K562 (cell line): ENCODE data around the gene SSR2. TPM values are rescaled to one million over a fixed set of nuclear protein-coding genes. Genes with fewer than 3 reads are reported as not detected.

Experiments
- ATAC-seq: fragments of 200-7000 bp; cut with Tn5 transposase; 3 replicates; pipeline ENCODE4 v1.9.1; 2020; ENCODE audit warnings: moderate library complexity
- BruUV-seq: library from RNA; stranded (reverse); fragments of 400-500 nt; replicated peaks from 2 replicates; lab custom pipeline; 2021; lab: Mats Ljungman, UMichigan
- CTCF ChIA-PET: fragments of 300-600 bp; formaldehyde crosslinking; extraction: SDS; loops from one replicate; lab custom pipeline; 2021; ENCODE audit warnings: low intra/inter-chr PET ratio; lab: Yijun Ruan, JAX
- POLR2A ChIA-PET: fragments of 300-600, 350-650 bp; sonication (Branson Sonifier 250); formaldehyde crosslinking; extraction: SDS; loops from one replicate; lab custom pipeline; 2021; ENCODE audit warnings: antibody characterized with exemption, inconsistent platforms; lab: Yijun Ruan, JAX
- DNase-seq, 4 experiments: peaks; one replicate each; pipeline versions ENCODE4 v3.0.0 to v3.0.0-alpha.2; 2011 to 2018; ENCODE audit warnings: low spot score in 3 of 4, mixed read lengths in 3 of 4; ENCODE audit errors: extremely low read depth in 1 of 4
- FAIRE-seq: peaks from 2 replicates; lab custom pipeline; 2011; peaks lifted over from hg19 to GRCh38; lab: Jason Lieb, UNC
- H2AFZ ChIP-seq: 2 replicates; pipeline ENCODE4 v1.6.0; 2011; ENCODE audit warnings: low read depth, low read length, control low read depth, inconsistent platforms
- H3K27ac ChIP-seq: fragments of 200-600 bp; 3 replicates; pipeline ENCODE4 v1.8.0; 2011; ENCODE audit warnings: low read depth, mild to moderate bottlenecking, control low read depth, inconsistent platforms, low read length, moderate library complexity, mixed read lengths; ENCODE audit errors: extremely low read depth
- H3K27me3 ChIP-seq, 2 experiments: fragments of 300-600 bp in 1 of 2; 2 replicates in 1 of 2; 3 replicates in 1 of 2; pipeline versions ENCODE4 v1.6.0 to v1.8.0; 2011; ENCODE audit warnings: inconsistent platforms in 2 of 2, low read length in 2 of 2, mild to moderate bottlenecking in 1 of 2, mixed read lengths in 1 of 2, moderate library complexity in 1 of 2; ENCODE audit not compliant: control insufficient read depth in 2 of 2, insufficient read depth in 2 of 2
- H3K36me3 ChIP-seq: fragments of 300-600 bp; 3 replicates; pipeline ENCODE4 v1.8.0; 2011; ENCODE audit warnings: mild to moderate bottlenecking, low read length, inconsistent platforms; ENCODE audit not compliant: control insufficient read depth, insufficient read depth
- H3K4me1 ChIP-seq, 2 experiments: fragments of 200-600 bp in 1 of 2; replicated peaks in 1 of 2; 2 replicates in 1 of 2; 3 replicates in 1 of 2; pipeline versions ENCODE4 v1.5.1 to v1.8.0; 2011; ENCODE audit warnings: inconsistent platforms in 2 of 2, low read length in 2 of 2, mild to moderate bottlenecking in 1 of 2, mixed read lengths in 1 of 2, moderate library complexity in 1 of 2; ENCODE audit not compliant: control insufficient read depth in 2 of 2, insufficient read depth in 2 of 2
- H3K4me2 ChIP-seq: 2 replicates; pipeline ENCODE4 v1.6.1; 2011; ENCODE audit warnings: low read length, control low read depth, inconsistent platforms, mixed read lengths; ENCODE audit not compliant: insufficient read depth
- H3K4me3 ChIP-seq: fragments of 200-600 bp; sonication (generic), shearing (Covaris generic); 2 replicates; pipeline ENCODE4 v1.5.1; 2016; ENCODE audit warnings: control low read depth, inconsistent platforms
- H3K79me2 ChIP-seq: fragments of 200-600 bp; 3 replicates; pipeline ENCODE4 v1.8.0; 2011; ENCODE audit warnings: low read length, inconsistent platforms; ENCODE audit not compliant: control insufficient read depth, insufficient read depth
- H3K9ac ChIP-seq, 2 experiments: 2 replicates each; pipeline versions ENCODE4 v1.6.0 to v1.6.1; 2011; ENCODE audit warnings: low read depth in 2 of 2, low read length in 2 of 2, control low read depth in 1 of 2, inconsistent platforms in 1 of 2, mild to moderate bottlenecking in 1 of 2, mixed read lengths in 1 of 2; ENCODE audit not compliant: insufficient read depth in 1 of 2
- H3K9me1 ChIP-seq: one replicate; pipeline ENCODE4 v1.6.0; 2011; ENCODE audit warnings: inconsistent platforms, mild to moderate bottlenecking, low read length, moderate library complexity; ENCODE audit not compliant: control insufficient read depth, insufficient read depth
- H3K9me3 ChIP-seq: replicated peaks from 2 replicates; pipeline ENCODE4 v1.5.1; 2011; ENCODE audit warnings: low read depth, low read length, inconsistent platforms; ENCODE audit not compliant: control insufficient read depth, insufficient read depth
- H4K20me1 ChIP-seq: replicated peaks from 2 replicates; pipeline ENCODE4 v1.6.1; 2011; ENCODE audit warnings: low read length, inconsistent platforms, mixed read lengths; ENCODE audit not compliant: control insufficient read depth, insufficient read depth
- CBFA2T2 ChIP-seq: fragments of 450-650 bp; conservative IDR thresholded peaks from 2 replicates; pipeline ENCODE4 v1.6.1; 2017; ENCODE audit warnings: mild to moderate bottlenecking
- CHAMP1 ChIP-seq: fragments of 450-650 bp; IDR thresholded peaks from 2 replicates; pipeline ENCODE4 v1.6.1; 2016; ENCODE audit warnings: mild to moderate bottlenecking
- FOS ChIP-seq: IDR thresholded peaks from 3 replicates; pipeline ENCODE4 v1.6.1; 2011; ENCODE audit not compliant: insufficient read length; ENCODE audit errors: extremely low read depth
- KDM1A ChIP-seq, 2 experiments: fragments of 450-650 bp; IDR thresholded peaks; 2 replicates each; pipeline ENCODE4 v1.6.1; 2016; ENCODE audit warnings: mild to moderate bottlenecking in 2 of 2
- LCOR ChIP-seq: sonication (generic); formaldehyde crosslinking; IDR thresholded peaks from 2 replicates; pipeline ENCODE4 v1.8.0; 2022; ENCODE audit warnings: mild to moderate bottlenecking, missing genetic modification reagents
- MAZ ChIP-seq, 2 experiments: fragments of 450-650 bp in 1 of 2; sonication (generic) in 1 of 2; formaldehyde crosslinking; IDR thresholded peaks in 1 of 2; conservative IDR thresholded peaks in 1 of 2; 2 replicates each; pipeline versions ENCODE4 v1.4.0 to v1.5.0; 2020; ENCODE audit warnings: mild to moderate bottlenecking in 1 of 2, missing genetic modification reagents in 1 of 2
- SMAD4 ChIP-seq: fragments of 250-450 bp; sonication (Bioruptor Pico); conservative IDR thresholded peaks from 2 replicates; pipeline ENCODE4 v1.8.0; 2021; ENCODE audit warnings: inconsistent platforms, mild to moderate bottlenecking, moderate library complexity
- SP1 ChIP-seq: sonication (generic); formaldehyde crosslinking; IDR thresholded peaks from 2 replicates; pipeline ENCODE4 v1.8.1; 2022; ENCODE audit warnings: mild to moderate bottlenecking, missing genetic modification reagents
- SPI1 ChIP-seq: IDR thresholded peaks from 2 replicates; pipeline ENCODE4 v1.6.1; 2011; ENCODE audit warnings: low read depth, low read length, control low read depth, borderline replicate concordance
- SUPT5H ChIP-seq: fragments of 450-650 bp; IDR thresholded peaks from 2 replicates; pipeline ENCODE4 v1.6.1; 2016
- TAL1 ChIP-seq: fragments of 450-650 bp; IDR thresholded peaks from 2 replicates; pipeline ENCODE4 v1.6.1; 2016; ENCODE audit warnings: mild to moderate bottlenecking
- TBP ChIP-seq: optimal IDR thresholded peaks from 2 replicates; pipeline ENCODE3; 2011; ENCODE audit warnings: low read depth, low read length, improper control_type of control experiment
- ZC3H11A ChIP-seq: IDR thresholded peaks from 2 replicates; pipeline ENCODE4 v1.6.1; 2012; ENCODE audit warnings: low read depth, low read length, improper control_type of control experiment
- ZFP30 ChIP-seq: fragments of 250-450 bp; sonication (Bioruptor Pico); IDR thresholded peaks from 2 replicates; pipeline ENCODE4 v1.8.0; 2022; ENCODE audit warnings: moderate library complexity, mild to moderate bottlenecking, inconsistent platforms, borderline replicate concordance
- ZFP91 ChIP-seq: sonication (generic); formaldehyde crosslinking; IDR thresholded peaks from 2 replicates; pipeline ENCODE4 v1.8.0; 2022; ENCODE audit warnings: mild to moderate bottlenecking, missing genetic modification reagents
- ZNF133 ChIP-seq: fragments of 250-450 bp; sonication (Bioruptor Pico); IDR thresholded peaks from 2 replicates; pipeline ENCODE4 v1.4.0; 2020; ENCODE audit warnings: mild to moderate bottlenecking
- ZNF778 ChIP-seq: fragments of 450-650 bp; formaldehyde crosslinking; IDR thresholded peaks from 2 replicates; pipeline ENCODE4 v1.4.0; 2020; ENCODE audit warnings: mild to moderate bottlenecking, moderate library complexity
- WGBS: fragments of 100-300 bp; shearing (Covaris generic); methylation state at CpG from one replicate; pipeline ENCODE4 v1.1.6; 2016; ENCODE audit warnings: low coverage, mixed read lengths; ENCODE audit not compliant: insufficient coverage; ENCODE audit errors: missing lambda C conversion rate; 5-methylcytosine and 5-hydroxymethylcytosine counted together
- in situ Hi-C: fragments of 300-500 bp; cut with MboI; formaldehyde crosslinking; loops from 4 replicates; pipeline ENCODE4 v1.15.0; 2018; ENCODE audit warnings: inconsistent platforms, mixed read lengths
- intact Hi-C: fragments of 100-400 bp; cut with micrococcal nuclease; formaldehyde crosslinking; loops from 2 replicates; pipeline ENCODE4 v1.14.2; 2022
- polyA plus RNA-seq, 8 experiments: library from polyadenylated mRNA; depleted of rRNA in 4 of 8; stranded (reverse) in 5 of 8; unstranded in 3 of 8; fragments of >200 nt; fragmentation: Nextera tagmentation in 2 of 8; fragmentation: Illumina TruSeq in 1 of 8; extraction: Ambion mirVana in 2 of 8; extraction: Trizol in 1 of 8; gene quantifications; 2 replicates each; pipeline versions ENCODE4 v1.2.1 to v1.2.3, GENCODE V29; 2011 to 2014; ENCODE audit warnings: inconsistent platforms in 1 of 8, missing spikeins in 1 of 8
- total RNA-seq, 7 experiments: library from RNA; depleted of rRNA in 6 of 7; stranded (reverse); fragments of >200 nt in 6 of 7; fragmentation: Illumina TruSeq in 2 of 7; extraction: Trizol in 2 of 7; gene quantifications; 2 replicates each; pipeline versions ENCODE4 v1.2.1 to v1.2.3, GENCODE V29; 2011 to 2021; ENCODE audit warnings: low replicate concordance in 1 of 7

The SSR2 gene
- total and polyA plus RNA-seq, 9 of the 15 experiments (the other 6 are each of a cell fraction or from before 2014, with no cell fraction given) = 161 to 411 (median 240) TPM

GRCh38 chr1:155979597-155980343 is 41.0 kb downstream of the SSR2 start:
- CTCF ChIA-PET = no interaction called here
- H3K4me2 ChIP-seq = peak overlapping the region; percentile 97
- H2AFZ ChIP-seq = peak overlapping the region; percentile 18; the same call in 1 of the 2 replicates
- no TSS peak for BruUV-seq
- ATAC-seq = peak; percentile 63
- intact Hi-C loops = loop anchor here (5.0 kb wide), 1 partner anchor 73 kb away; the partner anchor contains the start of genes LAMTOR2 and UBQLN4
- H3K4me1 ChIP-seq = peaks cover 53 to 65% of the 10 kb centered on the region in 2 experiments
- H3K36me3 ChIP-seq = peaks cover 9% of the 10 kb centered on the region; the same call in 2 of the 3 replicates
- H3K27me3 ChIP-seq = no peaks in the 10 kb centered on the region
- peak; percentile 95 for FAIRE-seq
- H3K4me3 ChIP-seq = peak overlapping the region; percentile 82
- H3K79me2 ChIP-seq = peaks cover 75% of the 10 kb centered on the region
- H4K20me1 ChIP-seq = peaks cover 8% of the 10 kb centered on the region; the same call in 1 of the 2 replicates
- H3K9me3 ChIP-seq = no peaks in the 10 kb centered on the region
- H3K9me1 ChIP-seq = no peaks in the 10 kb centered on the region
- peak overlapping the region; percentile 89 to 97 for H3K9ac ChIP-seq
- H3K27ac ChIP-seq = peak overlapping the region; percentile 93
- peak; percentile 64 to 85 (median 74) for DNase-seq
- POLR2A ChIA-PET = interaction anchor here (0.6 to 8.5 kb wide), 10 partner anchors 9 to 246 kb away, joined by 3 to 50 read pairs (median 4); partner anchors contain the start of gene KHDC4
- 0% methylated on average over 3 of the region's 4 CpGs for WGBS
- in situ Hi-C loops = no loop called here
- TF ChIP-seq SP1 (CRISPR knock-in tag) = peak; percentile 14; the same call in 1 of the 2 replicates
- TF ChIP-seq ZNF133 (CRISPR knock-in tag) = no peak
- no peak for TF ChIP-seq FOS
- TF ChIP-seq SPI1 = peak; percentile 41; the same call in 1 of the 2 replicates
- TF ChIP-seq CBFA2T2 = no peak
- 0 out of 2 replicates have a peak, but pooled peaks have one; percentile 21 for TF ChIP-seq SMAD4
- TF ChIP-seq CHAMP1 = no peak
- TF ChIP-seq LCOR (CRISPR knock-in tag) = 0 out of 2 replicates have a peak, but pooled peaks have one; percentile 19
- no peak for TF ChIP-seq ZFP30 (CRISPR knock-in tag)
- peak in 1 of 2 experiments; percentile 29; a peak in 2 of 4 replicates for TF ChIP-seq MAZ (CRISPR knock-in tag; conservative IDR thresholded peaks at IDR 0.05 in 1 of 2, IDR thresholded peaks at IDR 0.05 in 1 of 2)
- peak; percentile 89 for TF ChIP-seq ZFP91
- TF ChIP-seq SUPT5H = peak; percentile 37; the same call in 1 of the 2 replicates
- TF ChIP-seq TBP = peak; percentile 30
- TF ChIP-seq KDM1A (IDR thresholded peaks at IDR 0.05) = no peak
- 0 out of 2 replicates have a peak, but pooled peaks have one; percentile 45 for TF ChIP-seq ZC3H11A
- no peak for TF ChIP-seq ZNF778 (CRISPR knock-in tag)
- TF ChIP-seq TAL1 = 0 out of 2 replicates have a peak, but pooled peaks have one; percentile 3
